Thyroid gland (tissue), 4 donors: ENCODE measurements around the gene TMEM223.
A peak's percentile ranks its signal among the peaks of the same experiment; 100 is the strongest.

Experiments
- CTCF ChIP-seq, 6 experiments: fragments of 200-600 bp in 3 of 6; fragments of 450-650 bp in 3 of 6; sonication (generic) in 3 of 6; IDR thresholded peaks; one replicate each; pipeline ENCODE4 v1.5.1; 2016 to 2019; ENCODE audit warnings: antibody characterized with exemption in 6 of 6, mild to moderate bottlenecking in 2 of 6, inconsistent platforms in 1 of 6, moderate library complexity in 1 of 6
- POLR2A ChIP-seq, 2 donors: fragments of 450-650 bp; IDR thresholded peaks; one replicate each; pipeline ENCODE4 v1.6.1; 2017; ENCODE audit warnings: antibody characterized with exemption in 2 of 2, mild to moderate bottlenecking in 2 of 2, moderate library complexity in 1 of 2

- TF ChIP-seq CTCF (IDR thresholded peaks at IDR 0.05): peak; percentile 83 to 99 (median 94)
- TF ChIP-seq POLR2A (IDR thresholded peaks at IDR 0.05): no peak
These were observed 5.3 kb downstream of the TMEM223 start for GRCh38 chr11:62786318-62787004.
